Measurements from ENCODE around the gene IL1RAPL1.

Gene IL1RAPL1

GRCh38 chrX:29382811-29383210, 795.6 kb downstream of the IL1RAPL1 start:
- Histone ChIP-seq H3K9me3 (ENCODE audit: insufficient read depth, low read depth, low read length) (no peaks in the 10 kb centered on the region), H3K9ac (ENCODE audit: low read depth, low read length, poor library complexity, severe bottlenecking) (no peak overlapping the region), H3F3A (ENCODE audit: low read depth) (no peaks in the 10 kb centered on the region), H2AFZ (ENCODE audit: low read length) (no peak overlapping the region), H3K9me2 (replicated peaks; ENCODE audit: low read depth, low read length) (no peaks in the 10 kb centered on the region), H3K36me3 (ENCODE audit: insufficient read depth, low read length) (no peaks in the 10 kb centered on the region), H3K79me2 (ENCODE audit: insufficient read depth, low read length) (no peaks in the 10 kb centered on the region), H3K4me2 (ENCODE audit: low read depth, low read length, poor library complexity, severe bottlenecking) (no peak overlapping the region), H3K27me3 (ENCODE audit: insufficient read depth, low read length, poor library complexity, severe bottlenecking) (no peaks in the 10 kb centered on the region), H4K20me1 (ENCODE audit: insufficient read depth, low read length, poor library complexity, severe bottlenecking) (no peaks in the 10 kb centered on the region), H3K4me1 (ENCODE audit: insufficient read depth, low read length, poor library complexity, severe bottlenecking) (no peaks in the 10 kb centered on the region), H3K4me3 (ENCODE audit: low read length, poor library complexity, severe bottlenecking) (no peak overlapping the region)
- TF ChIP-seq EZH2phosphoT487 (IDR thresholded peaks at IDR 0.05; ENCODE audit: borderline replicate concordance) (no peak), CTCF (conservative IDR thresholded peaks at IDR 0.05; ENCODE audit: low read length) (no peak)

- H3K27me3 ChIP-seq (ENCODE audit: insufficient read depth, low read length, poor library complexity, severe bottlenecking), result no peaks in the 10 kb centered on the region
- no peaks in the 10 kb centered on the region for H3K9me2 ChIP-seq (replicated peaks; ENCODE audit: low read depth, low read length)
- H3F3A ChIP-seq (ENCODE audit: low read depth), result no peaks in the 10 kb centered on the region
- H3K4me3 ChIP-seq (ENCODE audit: low read length, poor library complexity, severe bottlenecking), result no peak overlapping the region
- no peak for TF ChIP-seq EZH2phosphoT487 (IDR thresholded peaks at IDR 0.05; ENCODE audit: borderline replicate concordance)
- no peak for TF ChIP-seq CTCF (conservative IDR thresholded peaks at IDR 0.05; ENCODE audit: low read length)
- no peaks in the 10 kb centered on the region for H3K79me2 ChIP-seq (ENCODE audit: insufficient read depth, low read length)
- no peaks in the 10 kb centered on the region for H3K4me1 ChIP-seq (ENCODE audit: insufficient read depth, low read length, poor library complexity, severe bottlenecking)
- no peaks in the 10 kb centered on the region for H3K9me3 ChIP-seq (ENCODE audit: insufficient read depth, low read depth, low read length)
- no peak overlapping the region for H3K4me2 ChIP-seq (ENCODE audit: low read depth, low read length, poor library complexity, severe bottlenecking)
- H2AFZ ChIP-seq (ENCODE audit: low read length), result no peak overlapping the region
- no peak overlapping the region for H3K9ac ChIP-seq (ENCODE audit: low read depth, low read length, poor library complexity, severe bottlenecking)
- no peaks in the 10 kb centered on the region for H3K36me3 ChIP-seq (ENCODE audit: insufficient read depth, low read length)
- H4K20me1 ChIP-seq (ENCODE audit: insufficient read depth, low read length, poor library complexity, severe bottlenecking), result no peaks in the 10 kb centered on the region
Observed at GRCh38 chrX:29388509-29388908, 801.3 kb downstream of the IL1RAPL1 start.

GRCh38 chrX:29397506-29397905, 810.3 kb downstream of the IL1RAPL1 start:
- Histone ChIP-seq H3K36me3 (ENCODE audit: insufficient read depth, low read length) (no peaks in the 10 kb centered on the region), H3K4me1 (ENCODE audit: insufficient read depth, low read length, poor library complexity, severe bottlenecking) (no peaks in the 10 kb centered on the region), H3K9ac (ENCODE audit: low read depth, low read length, poor library complexity, severe bottlenecking) (no peak overlapping the region), H2AFZ (ENCODE audit: low read length) (no peak overlapping the region), H3F3A (ENCODE audit: low read depth) (no peaks in the 10 kb centered on the region), H3K9me2 (replicated peaks; ENCODE audit: low read depth, low read length) (no peaks in the 10 kb centered on the region), H4K20me1 (ENCODE audit: insufficient read depth, low read length, poor library complexity, severe bottlenecking) (no peaks in the 10 kb centered on the region), H3K9me3 (ENCODE audit: insufficient read depth, low read depth, low read length) (no peaks in the 10 kb centered on the region), H3K79me2 (ENCODE audit: insufficient read depth, low read length) (no peaks in the 10 kb centered on the region), H3K27me3 (ENCODE audit: insufficient read depth, low read length, poor library complexity, severe bottlenecking) (no peaks in the 10 kb centered on the region), H3K4me2 (ENCODE audit: low read depth, low read length, poor library complexity, severe bottlenecking) (no peak overlapping the region), H3K4me3 (ENCODE audit: low read length, poor library complexity, severe bottlenecking) (no peak overlapping the region)
- no peak for TF ChIP-seq EZH2phosphoT487 (IDR thresholded peaks at IDR 0.05; ENCODE audit: borderline replicate concordance)
- no peak for TF ChIP-seq CTCF (conservative IDR thresholded peaks at IDR 0.05; ENCODE audit: low read length)
